Brain microvascular endothelial cell (primary cell): ENCODE results near the gene ASB10.

ENCODE experiments used
- DNase-seq: peaks from one replicate; pipeline ENCODE4 v3.0.0-alpha.2; 2020
- H3K27ac ChIP-seq: fragments of 250-450 bp; sonication (Bioruptor Pico); 2 replicates; pipeline ENCODE4 v1.5.1; 2020; ENCODE audit warnings: mild to moderate bottlenecking, moderate library complexity
- H3K27me3 ChIP-seq: fragments of 250-450 bp; sonication (Bioruptor Pico); replicated peaks from 2 replicates; pipeline ENCODE4 v1.5.1; 2020; ENCODE audit warnings: mild to moderate bottlenecking
- H3K36me3 ChIP-seq: fragments of 250-450 bp; sonication (Bioruptor Pico); replicated peaks from 2 replicates; pipeline ENCODE4 v1.5.1; 2020; ENCODE audit warnings: mild to moderate bottlenecking
- H3K4me3 ChIP-seq: 2 replicates; pipeline ENCODE4 v1.5.1; 2011; ENCODE audit warnings: low read depth, mild to moderate bottlenecking, control low read depth, low read length, moderate library complexity
- in situ Hi-C: cut with HindIII; loops from 2 replicates; pipeline ENCODE4 v1.10.0; 2017; ENCODE audit warnings: low sequenced_read_pairs, low pct_ligation_motif_present
- TF ChIP-seq, protein P1 (sequence below): IDR thresholded peaks from 2 replicates; pipeline ENCODE4 v1.5.1; 2011; ENCODE audit warnings: low read depth, mild to moderate bottlenecking, moderate library complexity, low read length, control low read depth, inconsistent platforms; ENCODE audit errors: missing control alignments

ASB10 gene

GRCh38 chr7:151212626-151213025, 25.6 kb upstream of the ASB10 start:
- in situ Hi-C loops: no loop called here
- H3K36me3 ChIP-seq: peaks cover 41% of the 10 kb centered on the region
- no peak for DNase-seq

GRCh38 chr7:151211155-151211772, 24.2 kb upstream of the ASB10 start:
- no peak for DNase-seq
- no peaks in the 10 kb centered on the region for H3K27me3 ChIP-seq
- TF ChIP-seq, protein P1, sequence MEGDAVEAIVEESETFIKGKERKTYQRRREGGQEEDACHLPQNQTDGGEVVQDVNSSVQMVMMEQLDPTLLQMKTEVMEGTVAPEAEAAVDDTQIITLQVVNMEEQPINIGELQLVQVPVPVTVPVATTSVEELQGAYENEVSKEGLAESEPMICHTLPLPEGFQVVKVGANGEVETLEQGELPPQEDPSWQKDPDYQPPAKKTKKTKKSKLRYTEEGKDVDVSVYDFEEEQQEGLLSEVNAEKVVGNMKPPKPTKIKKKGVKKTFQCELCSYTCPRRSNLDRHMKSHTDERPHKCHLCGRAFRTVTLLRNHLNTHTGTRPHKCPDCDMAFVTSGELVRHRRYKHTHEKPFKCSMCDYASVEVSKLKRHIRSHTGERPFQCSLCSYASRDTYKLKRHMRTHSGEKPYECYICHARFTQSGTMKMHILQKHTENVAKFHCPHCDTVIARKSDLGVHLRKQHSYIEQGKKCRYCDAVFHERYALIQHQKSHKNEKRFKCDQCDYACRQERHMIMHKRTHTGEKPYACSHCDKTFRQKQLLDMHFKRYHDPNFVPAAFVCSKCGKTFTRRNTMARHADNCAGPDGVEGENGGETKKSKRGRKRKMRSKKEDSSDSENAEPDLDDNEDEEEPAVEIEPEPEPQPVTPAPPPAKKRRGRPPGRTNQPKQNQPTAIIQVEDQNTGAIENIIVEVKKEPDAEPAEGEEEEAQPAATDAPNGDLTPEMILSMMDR: peak; percentile 3
- no peak overlapping the region for H3K27ac ChIP-seq
- peaks cover 30% of the 10 kb centered on the region for H3K36me3 ChIP-seq
- H3K4me3 ChIP-seq: no peak overlapping the region
- in situ Hi-C loops: no loop called here

More at GRCh38 chr7:151212626-151213025, 25.6 kb upstream of the ASB10 start:
- H3K4me3 ChIP-seq: no peak overlapping the region
- TF ChIP-seq, protein P1: no peak
- H3K27me3 ChIP-seq: no peaks in the 10 kb centered on the region
- H3K27ac ChIP-seq: no peak overlapping the region

DNA sequence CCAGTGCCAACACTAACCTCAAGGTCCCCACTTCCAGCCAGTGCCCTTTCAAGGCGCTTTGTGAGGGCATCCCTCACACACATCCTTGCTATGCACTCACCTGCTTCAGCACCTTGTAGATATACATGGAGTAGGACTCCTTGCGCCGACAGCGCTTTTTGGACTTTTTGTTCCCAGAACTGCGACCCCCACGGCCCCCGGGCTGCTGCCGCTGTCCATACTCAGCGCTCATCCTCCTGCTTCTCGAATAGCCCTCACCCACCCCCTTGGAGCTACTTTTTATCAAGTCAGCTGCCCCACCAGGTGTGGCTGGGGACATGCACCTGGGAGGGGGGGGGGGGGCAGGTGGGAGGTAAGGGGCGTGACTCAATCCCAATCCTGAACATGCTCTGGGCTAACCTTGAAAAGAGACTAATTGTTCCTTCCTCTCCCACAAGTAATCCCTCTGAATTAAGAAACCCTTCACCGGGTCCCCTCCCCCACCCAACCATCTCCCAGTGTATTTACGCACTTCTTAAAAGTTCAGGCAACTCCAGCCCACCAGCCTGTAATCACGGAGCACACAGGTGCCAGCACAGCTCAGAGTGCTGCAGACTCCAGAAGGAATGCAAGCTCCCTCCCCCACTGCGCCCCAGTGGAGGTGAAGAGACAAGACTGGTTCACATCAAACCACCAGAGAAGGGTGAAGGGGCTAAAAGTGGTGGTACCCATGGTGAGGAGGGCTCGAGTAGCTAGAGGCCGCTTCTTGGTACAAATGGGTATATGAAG, 23.2 kb upstream of the ASB10 start, which contains the start of gene H2BK1:
H2BK1 (minus strand) TSS at position 402 of the 768 bp plus-strand sequence; CDS start at position 232, 170 bp downstream.
- no peak for DNase-seq
- Histone ChIP-seq H3K27ac (no peak within 1 kb of the TSS), H3K36me3 (peaks cover 21% of the 10 kb centered on the region), H3K4me3 (no peak within 1 kb of the TSS), H3K27me3 (no peaks in the 10 kb centered on the region)
- in situ Hi-C loops: no loop called here
- TF ChIP-seq, protein P1: no peak

GRCh38 chr7:151209588-151209987, 22.5 kb upstream of the ASB10 start:
- in situ Hi-C loops: no loop called here
- Histone ChIP-seq H3K4me3 (no peak overlapping the region), H3K36me3 (peaks cover 14% of the 10 kb centered on the region), H3K27ac (no peak overlapping the region), H3K27me3 (no peaks in the 10 kb centered on the region)
- DNase-seq: no peak
- TF ChIP-seq, protein P1: no peak

DNA sequence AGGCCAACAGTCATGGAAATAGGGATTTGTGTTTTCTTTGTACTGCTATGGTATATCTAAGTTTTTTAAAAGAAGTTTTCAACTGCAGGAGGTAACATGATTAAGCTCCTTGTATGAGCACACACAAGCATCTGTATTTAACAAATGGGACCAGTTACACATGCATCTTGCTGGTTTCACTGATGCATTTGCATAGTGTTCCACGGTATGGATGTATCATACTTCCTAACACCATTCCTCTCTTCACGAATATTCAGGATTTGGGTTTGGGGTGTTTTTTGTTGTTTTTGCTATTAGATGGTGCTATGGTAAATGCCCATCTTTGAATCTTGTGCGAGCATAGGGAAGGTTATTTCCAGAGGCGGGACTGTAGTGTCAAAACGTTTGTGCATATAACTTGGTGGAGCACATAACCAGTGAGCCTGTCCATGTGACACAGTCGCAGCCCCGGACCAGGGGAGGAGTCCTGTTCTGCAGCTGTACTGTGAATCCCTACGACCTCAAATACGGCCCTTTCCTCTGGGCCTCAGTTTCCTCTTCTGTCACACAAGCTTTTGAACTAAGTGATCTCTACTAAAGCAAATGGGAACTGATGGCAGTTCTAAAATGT, 21.3 kb upstream of the ASB10 start:
- peaks cover 9% of the 10 kb centered on the region for H3K36me3 ChIP-seq
- TF ChIP-seq, protein P1: no peak
- DNase-seq: no peak
- in situ Hi-C loops: no loop called here
- H3K27ac ChIP-seq: no peak overlapping the region
- H3K27me3 ChIP-seq: peaks cover 4% of the 10 kb centered on the region
- H3K4me3 ChIP-seq: no peak overlapping the region
